Caki2 (cell line): Measurements from ENCODE around the gene SMO. TPM values are rescaled to one million over a fixed set of nuclear protein-coding genes. Genes with fewer than 3 reads are reported as not detected.
A peak's percentile ranks its signal among the peaks of the same experiment; 100 is the strongest.

Experiments used
- DNase-seq: peaks from one replicate; pipeline ENCODE4 v3.0.0-alpha.2; 2015; ENCODE audit warnings: low read depth
- in situ Hi-C: cut with HindIII; loops from 2 replicates; pipeline ENCODE4 v1.10.0; 2016; ENCODE audit warnings: low sequenced_read_pairs, low pct_unique_long_range_greater_than_20kb, mixed read lengths
- total RNA-seq: library from RNA; depleted of rRNA; stranded (reverse); fragments of >200 nt; shearing (Covaris generic); gene quantifications from 2 replicates; pipeline ENCODE4 v1.2.3, GENCODE V29; 2014; ENCODE audit warnings: low replicate concordance; rRNA removed

SMO gene
- 47.7 and 62.3 TPM in 2 replicates for total RNA-seq

DNA sequence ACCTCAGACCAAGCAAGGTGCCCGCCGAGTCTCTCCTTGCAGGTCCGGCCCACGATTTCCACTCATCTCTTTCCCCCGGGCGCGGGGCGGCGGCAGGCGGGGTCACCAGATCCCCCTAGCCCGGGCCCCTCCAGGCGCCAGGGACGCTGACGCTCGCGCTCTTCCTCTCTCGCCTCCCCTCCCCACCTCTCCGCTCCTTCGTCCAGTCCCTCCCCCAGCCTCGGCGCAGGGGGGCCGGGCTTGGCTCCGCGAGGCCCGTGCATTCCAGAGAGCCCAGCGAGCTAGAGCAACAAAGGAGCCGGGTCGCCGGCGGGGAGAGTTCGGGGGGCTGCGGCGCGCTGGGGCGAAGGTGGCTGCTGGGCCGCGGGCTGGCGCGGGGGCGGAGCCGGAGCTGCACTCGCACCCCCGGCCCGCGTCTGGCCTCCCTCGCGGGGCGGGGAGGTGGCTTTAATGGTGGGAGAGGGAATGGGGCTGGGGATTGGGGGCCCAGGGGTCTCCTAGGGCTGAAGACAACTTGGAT is at the start of gene SMO:
Gene SMO (plus strand): TSS at position 262 of the 520 bp plus-strand sequence. CDS start 519 bp downstream, outside the sequence.
- in situ Hi-C loops, result no loop called here
- peak; percentile 59 for DNase-seq

DNA sequence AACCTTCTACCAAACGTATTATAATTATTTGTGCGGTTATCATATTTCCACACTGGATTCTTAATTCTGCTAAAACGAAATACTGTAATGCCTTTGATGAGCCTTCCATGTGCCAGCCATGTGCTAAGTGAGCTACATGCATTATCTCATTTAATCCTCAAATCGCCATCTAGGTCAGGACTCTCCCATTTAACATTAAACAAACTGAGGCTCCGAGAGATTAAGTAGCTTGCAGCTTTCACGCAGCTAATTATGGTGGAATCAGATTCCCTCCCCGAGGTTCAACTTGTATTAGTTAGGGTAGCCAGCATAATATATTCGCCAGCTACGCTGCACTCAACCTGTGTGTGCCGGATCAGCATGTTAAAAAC is 44.7 kb upstream of the SMO start:
- DNase-seq, result no peak
- in situ Hi-C loops, result no loop called here

DNA sequence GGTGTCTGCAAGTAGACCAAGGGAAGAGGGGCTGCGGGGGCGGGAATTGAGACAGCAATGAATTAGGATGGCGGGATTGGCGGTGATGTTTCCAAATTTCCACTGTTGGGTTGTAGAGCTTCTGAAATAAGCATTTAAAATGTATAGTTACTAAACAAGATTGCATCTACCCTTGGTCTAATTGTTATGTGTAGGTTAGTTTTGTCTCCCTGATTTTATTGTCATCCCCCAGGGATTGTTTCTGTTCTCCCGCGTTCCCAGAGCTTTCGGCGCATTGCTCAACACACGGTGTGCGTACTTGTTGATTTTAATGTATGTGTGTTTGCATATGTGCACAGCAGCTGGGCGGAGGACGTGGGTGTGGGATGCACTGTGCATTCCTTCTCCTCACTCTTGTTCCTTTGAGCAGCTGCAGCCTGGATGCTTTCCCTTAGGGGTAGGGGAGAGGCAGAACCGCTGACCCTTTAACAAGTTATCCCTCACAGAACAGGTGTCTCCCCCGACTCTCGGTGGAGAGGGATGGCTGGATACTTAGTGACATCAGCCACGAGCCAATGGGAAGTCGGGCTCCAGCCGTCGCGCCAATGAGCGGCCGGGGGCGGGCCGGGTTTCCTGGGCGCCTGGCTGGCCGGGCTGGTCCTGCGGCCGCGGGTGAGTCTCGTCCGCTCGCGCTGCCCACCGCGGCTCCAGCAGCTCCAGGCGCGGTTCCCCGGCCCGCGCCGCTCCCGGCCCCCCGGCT is 44.2 kb upstream of the SMO start, which contains the start of gene TSPAN33:
Gene TSPAN33 (plus strand): TSS at position 613 of the 739 bp plus-strand sequence. CDS start 274 bp downstream, outside the sequence.
- in situ Hi-C loops, result no loop called here

DNA sequence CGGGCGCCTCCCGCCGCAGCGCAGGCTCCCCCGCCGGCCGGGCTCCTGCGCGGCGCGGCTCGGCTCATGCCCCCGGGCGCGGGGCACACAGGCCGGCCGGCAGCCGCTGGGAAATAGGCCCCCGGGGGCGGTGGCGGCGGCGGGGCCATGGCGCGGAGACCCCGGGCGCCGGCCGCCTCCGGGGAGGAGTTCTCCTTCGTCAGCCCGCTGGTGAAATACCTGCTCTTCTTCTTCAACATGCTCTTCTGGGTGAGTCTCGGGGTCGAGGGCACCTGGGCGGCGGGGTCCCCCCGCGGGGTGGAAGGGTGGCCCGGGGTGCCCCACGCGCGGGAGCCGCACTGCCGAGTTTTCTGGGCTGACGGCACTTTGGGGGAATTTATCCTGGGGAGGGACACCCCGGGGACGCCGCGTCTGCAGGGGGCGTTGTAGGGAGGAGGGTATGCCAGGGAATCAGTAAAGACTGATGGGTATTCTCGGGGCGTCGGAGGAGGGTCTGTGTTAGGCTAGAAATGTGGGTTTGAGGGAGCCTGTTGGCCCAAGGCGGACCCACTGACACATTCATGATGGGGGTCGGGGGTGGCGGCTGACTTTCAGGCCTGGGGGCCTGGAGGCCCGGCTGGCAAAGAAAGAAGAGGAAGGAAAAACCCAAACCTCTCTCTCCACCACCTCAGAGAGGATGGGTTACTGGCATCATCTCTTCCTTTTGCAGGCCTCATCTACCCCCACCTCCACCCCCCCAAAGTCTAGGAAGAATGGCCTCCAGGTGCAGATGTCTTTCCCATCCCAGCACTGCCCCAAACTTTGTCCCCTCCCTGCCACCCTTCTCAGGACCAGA is 43.4 kb upstream of the SMO start:
- no peak for DNase-seq
- in situ Hi-C loops, result no loop called here

More for the DNA sequence above, 44.2 kb upstream of the SMO start, which contains the start of gene TSPAN33:
- peak; percentile 68 for DNase-seq

DNA sequence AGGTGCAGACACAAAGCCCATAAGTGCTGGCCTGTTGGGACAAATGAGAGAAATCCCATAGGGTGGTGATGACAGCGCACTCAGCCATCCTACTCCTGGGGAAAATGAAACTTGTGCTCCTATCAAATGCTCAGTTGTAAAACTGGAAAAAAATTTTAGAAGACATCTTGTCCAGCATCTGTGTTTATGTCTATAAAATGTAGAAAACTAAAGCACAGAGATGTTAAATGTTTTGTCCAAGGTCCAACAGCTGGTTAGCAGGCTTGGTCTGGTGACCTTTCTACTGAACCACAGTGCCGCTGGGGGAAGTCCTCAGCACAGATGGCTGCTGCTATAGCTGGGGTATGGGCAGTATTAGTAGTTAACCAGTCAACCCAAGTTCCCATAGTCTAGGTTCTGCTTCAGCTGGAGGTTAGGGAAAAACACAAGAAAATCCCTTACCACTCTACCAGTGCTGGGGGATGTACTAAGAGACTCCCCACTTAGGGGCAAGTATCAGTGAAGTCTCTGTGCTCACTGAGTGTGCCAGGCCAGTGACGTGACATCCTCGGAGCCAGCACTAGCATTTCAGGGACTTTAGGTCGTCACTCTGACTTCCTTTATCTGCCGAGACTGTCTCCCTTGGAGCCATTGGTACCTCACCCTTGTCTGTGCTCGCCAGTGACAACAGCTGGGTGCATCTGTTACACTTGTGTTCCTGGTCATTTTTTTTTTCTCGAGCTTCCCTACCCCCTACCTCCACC is 42.0 kb upstream of the SMO start:
- in situ Hi-C loops, result no loop called here
- DNase-seq, result no peak

DNA sequence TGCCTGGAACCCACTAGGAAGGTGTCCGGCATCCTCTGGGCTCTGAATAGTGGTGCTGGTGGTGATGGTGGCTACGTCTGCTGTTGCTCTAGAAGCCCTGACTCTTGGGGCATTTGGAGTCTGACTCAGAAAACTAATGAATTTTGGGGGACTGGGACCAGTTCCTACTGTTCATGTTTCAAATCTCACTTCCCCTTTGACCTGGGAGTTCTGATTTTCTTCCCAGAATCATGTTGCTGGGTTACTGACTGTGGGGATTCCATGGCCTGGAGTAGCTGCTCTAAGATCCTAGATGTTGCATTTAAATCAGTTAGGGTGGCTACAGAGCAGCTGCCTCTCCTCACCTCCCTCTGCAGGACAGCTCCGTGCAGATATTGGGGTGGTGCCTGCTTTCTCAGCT is 40.7 kb upstream of the SMO start:
- in situ Hi-C loops, result no loop called here
- DNase-seq, result no peak

DNA sequence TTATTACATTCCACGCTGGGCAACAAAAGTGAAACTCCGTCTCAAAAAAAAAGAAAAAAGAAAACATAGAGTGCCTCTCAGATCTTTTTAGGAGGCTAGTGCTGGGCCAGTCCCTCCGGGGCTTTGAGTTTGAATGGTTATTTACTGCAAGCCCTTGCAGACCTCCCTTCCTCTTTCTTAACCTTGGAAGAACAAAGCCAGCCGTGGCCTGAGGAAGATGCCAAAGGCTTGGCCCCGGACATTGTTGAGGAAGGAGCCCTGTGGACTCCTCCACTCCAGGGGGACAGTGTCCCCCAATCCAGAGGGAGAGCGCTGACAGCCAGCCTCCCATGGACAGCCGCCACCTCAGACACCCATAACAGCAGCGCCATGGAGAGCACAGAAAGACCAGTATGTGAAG is 38.9 kb upstream of the SMO start:
- in situ Hi-C loops, result no loop called here
- no peak for DNase-seq

DNA sequence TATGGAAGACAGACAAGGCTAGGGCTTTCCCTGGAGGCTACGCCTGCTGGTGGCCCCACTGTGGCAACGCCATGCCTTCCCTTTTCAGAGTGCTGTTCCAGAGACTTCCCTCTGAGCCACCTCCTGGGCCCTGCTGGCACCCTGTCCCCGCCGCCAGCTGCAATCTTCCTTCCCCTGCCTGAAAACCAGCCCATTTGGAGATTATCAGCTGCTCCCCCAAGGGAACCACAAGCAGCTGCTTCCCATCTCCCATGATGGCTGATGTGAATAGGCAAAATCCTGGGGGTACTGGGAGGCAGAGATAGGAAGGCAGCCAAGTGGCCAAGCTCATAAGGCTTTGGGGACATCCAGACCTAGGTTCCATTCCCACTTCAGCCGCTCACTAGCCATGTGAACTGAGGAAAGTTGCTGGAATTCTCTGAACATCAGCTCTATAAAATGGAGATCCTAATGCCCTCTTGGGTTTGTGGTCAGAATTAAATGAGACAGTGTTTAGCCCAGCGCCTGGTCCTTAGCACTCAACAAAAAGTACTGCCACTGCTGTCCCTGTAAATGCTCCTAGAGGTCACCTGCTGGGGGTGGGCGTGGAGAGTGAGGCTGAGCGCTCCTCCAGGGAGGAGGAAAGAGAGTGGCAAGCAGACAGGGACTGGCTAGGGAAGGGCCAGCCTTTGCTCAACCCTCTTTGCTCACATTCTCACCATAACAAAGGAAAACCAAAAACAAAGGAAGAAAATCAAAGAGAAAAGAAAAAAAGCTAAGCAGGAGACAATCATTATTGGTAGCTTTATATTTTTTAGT is 38.0 kb upstream of the SMO start:
- in situ Hi-C loops, result no loop called here
- DNase-seq, result no peak

DNA sequence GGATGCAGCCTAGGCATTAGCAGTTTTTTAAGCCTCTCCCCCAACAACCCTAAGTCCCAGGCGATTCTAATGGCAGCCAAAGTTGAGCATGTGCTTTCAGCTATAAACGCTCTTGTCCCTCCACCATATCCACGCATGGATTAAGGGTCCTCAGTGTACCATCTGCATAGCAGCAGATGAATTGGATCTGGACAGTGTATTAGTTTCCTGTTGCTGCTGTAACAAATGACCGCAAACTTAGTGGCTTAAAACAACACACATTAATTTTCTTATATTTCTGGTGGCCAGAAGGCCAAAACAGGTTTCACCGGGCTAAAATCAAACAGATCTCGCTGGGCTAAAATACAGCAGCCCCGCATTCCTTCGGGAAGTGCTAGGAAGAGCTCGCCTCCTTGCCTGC is 30.8 kb upstream of the SMO start:
- DNase-seq, result no peak
- in situ Hi-C loops, result no loop called here

DNA sequence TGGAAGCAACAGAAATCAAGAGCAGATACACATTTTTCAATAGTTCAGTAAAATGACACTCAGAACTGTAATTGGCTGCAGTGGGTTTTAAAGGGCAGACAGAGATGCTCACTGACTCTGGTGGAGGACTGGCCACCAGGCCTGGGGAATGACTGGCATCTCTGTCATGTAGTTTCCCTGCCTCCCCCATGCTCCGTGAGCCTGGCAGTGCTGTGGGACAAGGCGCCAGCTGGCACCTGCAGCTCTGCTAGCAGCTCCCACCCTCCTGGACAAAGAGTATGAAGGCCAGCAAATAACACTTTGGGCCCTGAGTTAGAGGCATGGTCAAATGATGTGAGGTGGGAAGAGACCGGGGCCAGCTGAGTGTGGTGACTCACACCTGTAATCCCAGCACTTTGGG is 28.9 kb upstream of the SMO start:
- no peak for DNase-seq
- in situ Hi-C loops, result no loop called here

DNA sequence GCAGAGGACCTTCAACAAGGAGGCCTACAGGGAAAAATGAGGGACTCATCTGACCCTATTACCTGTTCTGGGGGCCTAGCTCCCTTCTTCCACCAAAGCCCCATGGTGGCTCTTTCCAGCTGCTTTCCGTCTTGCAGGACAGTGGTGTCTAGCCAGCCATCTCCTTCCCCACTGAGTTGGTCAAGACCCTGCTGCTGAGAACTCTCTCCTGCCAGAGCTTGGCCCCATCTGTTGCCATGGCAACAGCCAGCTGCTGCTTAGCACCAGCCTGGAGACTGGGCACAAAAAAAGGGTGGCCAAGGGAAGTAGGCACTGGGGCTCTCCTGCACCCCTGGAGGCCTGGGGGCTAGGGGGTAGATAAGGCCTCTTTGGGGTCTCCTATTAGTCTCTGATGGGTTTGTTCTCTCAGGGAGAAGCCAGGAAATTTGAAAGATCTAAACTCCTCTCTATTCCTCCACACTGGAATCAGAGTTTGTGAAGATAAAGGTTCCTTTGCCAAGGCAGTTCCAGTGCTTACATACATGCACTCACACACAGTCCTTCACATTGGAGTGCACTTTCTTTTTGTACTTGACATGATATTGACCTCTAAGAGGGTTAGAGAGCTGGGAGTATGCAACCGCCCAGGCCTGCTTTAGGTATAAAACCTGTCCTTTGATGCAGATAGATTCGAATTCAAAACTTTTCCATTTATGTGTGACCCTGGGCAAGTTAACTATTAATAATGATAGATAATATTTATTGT is 28.1 kb upstream of the SMO start:
- in situ Hi-C loops, result no loop called here
- no peak for DNase-seq

DNA sequence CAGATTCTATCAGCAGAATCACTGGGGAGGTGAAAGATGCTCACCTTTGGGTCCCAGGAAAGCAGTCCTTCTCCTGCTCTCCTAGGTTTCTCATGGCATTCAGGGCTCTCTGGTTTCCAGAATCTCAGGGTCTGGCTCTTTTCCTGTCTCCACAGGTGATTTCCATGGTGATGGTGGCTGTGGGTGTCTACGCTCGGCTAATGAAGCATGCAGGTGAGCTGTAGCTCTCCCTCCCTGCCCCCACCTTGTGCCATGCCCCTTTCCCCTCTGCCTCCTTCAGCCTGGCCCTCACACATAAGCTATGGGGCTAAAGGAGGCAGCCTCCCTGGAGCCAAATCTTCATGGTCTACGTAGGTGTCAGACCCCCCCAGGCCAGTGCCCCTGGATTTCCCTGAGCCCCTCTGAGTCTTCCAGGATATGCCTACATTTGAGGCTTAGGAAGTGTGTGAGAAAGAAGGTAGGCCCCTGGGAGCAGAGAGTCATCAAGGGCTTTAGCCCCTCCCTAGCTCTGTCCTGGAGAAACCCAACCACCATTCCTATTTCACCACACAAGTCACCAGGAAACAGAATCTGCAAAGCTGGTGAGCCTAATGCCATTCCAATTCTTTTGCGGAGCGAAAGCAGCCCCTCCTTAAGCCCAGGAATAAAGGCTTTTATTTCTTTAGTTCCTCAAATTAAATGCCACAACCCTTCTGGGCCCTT is 26.8 kb upstream of the SMO start:
- in situ Hi-C loops, result no loop called here

DNA sequence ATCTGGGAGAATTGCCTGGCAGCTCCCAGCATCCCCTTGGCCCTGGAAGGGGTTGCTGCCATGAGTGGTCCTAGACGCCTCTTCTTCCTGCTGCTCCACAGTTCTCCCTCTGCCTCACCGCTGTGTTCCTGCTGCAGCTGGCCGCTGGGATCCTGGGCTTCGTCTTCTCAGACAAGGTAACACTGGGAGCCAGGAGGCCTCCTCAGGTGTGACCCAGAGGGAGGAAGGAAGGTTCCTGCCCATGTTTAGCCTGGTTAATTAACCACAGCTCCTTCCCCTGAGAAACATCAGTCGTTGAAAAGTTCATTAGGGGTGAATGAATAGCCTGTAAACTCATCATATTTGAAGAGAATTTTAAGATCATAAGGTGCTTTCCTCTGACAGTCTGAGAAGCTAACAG is 25.7 kb upstream of the SMO start:
- in situ Hi-C loops, result no loop called here
- peak; percentile 16 for DNase-seq

More for the DNA sequence above, 26.8 kb upstream of the SMO start:
- peak; percentile 67 for DNase-seq

DNA sequence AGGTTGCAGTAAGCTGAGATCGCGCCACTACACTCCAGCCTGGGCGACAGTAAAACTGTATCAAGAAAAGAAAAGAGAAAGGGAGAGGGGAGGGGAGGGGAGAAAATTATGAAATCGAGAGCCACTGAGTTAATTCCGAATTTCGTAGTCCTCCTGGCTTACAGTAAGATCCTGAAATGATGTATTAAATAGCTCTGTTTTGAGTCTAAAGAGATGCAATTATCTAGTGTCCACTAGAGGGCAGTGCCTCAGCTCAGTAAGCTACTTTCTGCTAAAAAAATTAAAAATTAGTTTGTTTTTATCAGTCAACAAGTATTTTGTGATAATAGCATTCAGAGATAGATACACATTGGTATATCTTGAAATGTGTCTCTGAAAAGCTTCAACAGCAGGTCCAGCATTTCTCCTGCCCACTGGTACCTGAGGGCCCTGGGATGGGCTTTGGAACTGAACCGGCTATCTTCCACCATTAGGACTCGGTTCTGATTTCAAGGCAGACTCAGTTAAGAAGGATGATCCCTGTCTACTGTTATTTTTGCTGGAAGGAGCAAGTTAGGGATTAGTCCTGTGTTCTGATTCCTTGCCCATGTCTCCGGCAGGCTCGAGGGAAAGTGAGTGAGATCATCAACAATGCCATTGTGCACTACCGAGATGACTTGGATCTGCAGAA is 24.4 kb upstream of the SMO start:
- DNase-seq, result peak; percentile 39

DNA sequence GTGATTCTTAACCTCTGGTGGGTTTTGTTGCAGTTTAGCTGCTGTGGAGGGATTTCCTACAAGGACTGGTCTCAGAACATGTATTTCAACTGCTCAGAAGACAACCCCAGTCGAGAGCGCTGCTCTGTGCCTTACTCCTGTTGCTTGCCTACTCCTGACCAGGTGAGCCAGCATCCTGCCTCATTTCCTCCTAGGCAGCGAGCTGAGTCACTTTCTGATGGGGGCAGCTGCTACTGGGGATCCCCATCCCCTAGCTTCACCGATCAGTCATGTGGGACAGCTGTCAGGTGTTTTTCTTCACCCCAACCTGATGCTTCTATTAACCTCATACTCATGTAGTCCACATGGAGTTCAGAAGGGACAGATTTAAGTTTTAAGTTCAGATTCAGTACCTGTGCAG is 21.7 kb upstream of the SMO start:
- in situ Hi-C loops, result no loop called here
- DNase-seq, result no peak

More for the DNA sequence above, 24.4 kb upstream of the SMO start:
- in situ Hi-C loops, result no loop called here

DNA sequence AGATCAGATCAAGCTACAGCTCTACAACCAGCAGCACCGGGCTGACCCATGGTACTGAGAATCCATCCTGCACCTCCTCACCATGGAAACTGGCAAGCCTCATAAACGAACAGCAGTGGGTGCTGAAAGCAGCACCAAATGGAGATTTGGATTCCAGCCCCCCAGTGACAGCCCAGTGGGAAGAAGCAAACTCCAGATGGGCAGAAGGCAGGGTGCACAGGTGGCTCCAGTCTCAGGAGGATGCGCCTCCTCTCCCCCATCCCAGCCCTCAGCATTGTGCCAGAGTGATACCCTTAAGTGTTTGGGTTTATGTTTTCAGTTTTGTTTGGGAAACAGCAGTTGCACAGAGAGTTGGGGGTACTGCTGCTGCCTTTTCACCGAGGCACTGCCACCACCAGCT is 20.6 kb upstream of the SMO start:
- in situ Hi-C loops, result no loop called here
- no peak for DNase-seq
